ENCODE measurements around the gene PIP4P1. TPM values are rescaled to one million over a fixed set of nuclear protein-coding genes. Genes with fewer than 3 reads are reported as not detected.
"Not testable (repeated sequence)": the region's sequence is repeated elsewhere in the genome, so short reads cannot be mapped to it uniquely, and the experiment has no call there.

Gene PIP4P1
- total RNA-seq, 1 experiment from 2014 or later: 32.9 TPM

GRCh38 chr14:20455355-20456300 is 5.6 kb downstream of the PIP4P1 start:
- TF ChIP-seq CTCF (conservative IDR thresholded peaks at IDR 0.05; ENCODE audit: low read depth, low read length): no peak
- Histone ChIP-seq H3K36me3 (ENCODE audit: low read depth, low read length) (peaks cover 39% of the 10 kb centered on the region), H3F3A (ENCODE audit: low read length, unreplicated experiment) (no peaks in the 10 kb centered on the region), H2AFZ (ENCODE audit: low read length) (peak overlapping the region; percentile 80), H3K4me3 (ENCODE audit: low read length) (peak overlapping the region; percentile 82), H4K20me1 (ENCODE audit: low read length) (0 out of 2 replicates have a peak, but pooled peaks cover 6% of the 10 kb centered on the region), H3K9me3 (ENCODE audit: low read length) (no peaks in the 10 kb centered on the region), H3K9me2 (replicated peaks; ENCODE audit: low read length) (no peaks in the 10 kb centered on the region), H3K9ac (ENCODE audit: low read length) (peak overlapping the region; percentile 87), H3K4me2 (ENCODE audit: low read length) (peak overlapping the region; percentile 96), H3K4me1 (ENCODE audit: insufficient read depth, low read length) (peaks cover 21% of the 10 kb centered on the region), H3K79me2 (ENCODE audit: low read length) (peaks cover 71% of the 10 kb centered on the region), H3K27ac (ENCODE audit: low read length) (peak overlapping the region; percentile 93), H3K27me3 (ENCODE audit: low read length) (no peaks in the 10 kb centered on the region)
- intact Hi-C loops (cut with micrococcal nuclease): loop anchor here (1.0 kb wide), 4 partner anchors 42 to 158 kb away; partner anchors contain the start of genes PARP2 and TEP1
- ChIA-PET CTCF (interaction anchor here (0.5 to 1.6 kb wide), 5 partner anchors 38 to 153 kb away, joined by 3 to 11 read pairs (median 4); partner anchors contain the start of genes PARP2 and TEP1), POLR2A (ENCODE audit: unreplicated experiment) (interaction anchor here (0.6 to 1.9 kb wide), 5 partner anchors 38 to 1070 kb away, joined by 3 to 18 read pairs (median 5); partner anchors contain the start of genes PARP2 and TEP1)
- ATAC-seq (peak; percentile 62), DNase-seq (peak; percentile 78)
- BruUV-seq (replicated peaks): TSS peak; percentile 84

DNA sequence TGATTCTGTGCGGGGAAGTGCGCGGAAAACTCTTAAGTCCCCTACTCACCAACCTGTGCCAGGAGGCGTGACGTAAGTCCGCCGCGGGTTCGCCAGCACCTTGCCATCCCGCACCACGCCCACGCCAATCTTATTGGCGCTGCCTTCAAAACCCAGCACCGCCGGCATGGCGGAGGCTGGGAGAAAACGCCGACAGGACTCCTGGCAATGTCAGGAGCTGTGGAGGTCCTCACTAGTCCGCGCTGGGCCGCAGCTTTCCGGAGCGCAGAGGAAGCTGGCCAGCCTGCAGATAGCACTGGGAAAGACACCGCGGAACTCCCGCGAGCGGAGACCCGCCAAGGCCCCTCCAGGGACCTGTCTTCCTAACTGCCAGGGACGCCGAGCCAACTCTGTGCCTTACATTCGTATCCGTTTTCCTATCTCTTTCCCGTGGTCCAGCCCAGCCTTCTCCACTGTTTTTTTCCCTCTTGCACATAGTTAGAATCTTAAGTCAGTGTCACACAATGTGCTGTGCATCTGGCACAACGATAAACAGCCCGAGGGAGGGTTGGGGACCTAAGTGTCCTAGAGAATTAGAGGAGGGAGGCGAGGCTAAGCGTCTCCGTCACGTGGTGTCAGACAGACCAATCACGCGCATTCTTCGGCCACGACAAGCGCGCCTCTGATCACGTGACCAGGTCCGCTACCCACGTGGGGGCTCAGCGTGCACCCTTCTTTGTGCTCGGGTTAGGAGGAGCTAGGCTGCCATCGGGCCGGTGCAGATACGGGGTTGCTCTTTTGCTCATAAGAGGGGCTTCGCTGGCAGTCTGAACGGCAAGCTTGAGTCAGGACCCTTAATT is 6.5 kb downstream of the PIP4P1 start, which contains the start of the genes APEX1 and OSGEP:
TSS of gene APEX1 (plus strand) at position 711 of the 839 bp plus-strand sequence. CDS start 420 bp downstream, outside the sequence.
TSS of gene OSGEP (minus strand) at position 297 of the 839 bp plus-strand sequence. CDS start at position 168, 129 bp downstream.
- no TSS peak for BruUV-seq (replicated peaks)
- H3F3A ChIP-seq (ENCODE audit: low read length, unreplicated experiment): no peaks in the 10 kb centered on the region
- peak within 1 kb of the TSS; percentile 87 for H3K9ac ChIP-seq (ENCODE audit: low read length)
- peaks cover 46% of the 10 kb centered on the region for H3K36me3 ChIP-seq (ENCODE audit: low read depth, low read length)
- H3K9me2 ChIP-seq (replicated peaks; ENCODE audit: low read length): no peaks in the 10 kb centered on the region
- H3K27me3 ChIP-seq (ENCODE audit: low read length): no peaks in the 10 kb centered on the region
- DNase-seq (peak; percentile 99), ATAC-seq (peak; percentile 86)
- 0 out of 2 replicates have a peak, but pooled peaks cover 6% of the 10 kb centered on the region for H4K20me1 ChIP-seq (ENCODE audit: low read length)
- H3K4me1 ChIP-seq (ENCODE audit: insufficient read depth, low read length): peaks cover 14% of the 10 kb centered on the region
- TF ChIP-seq CTCF (conservative IDR thresholded peaks at IDR 0.05; ENCODE audit: low read depth, low read length): no peak
- no peak for TF ChIP-seq EZH2phosphoT487 (IDR thresholded peaks at IDR 0.05; ENCODE audit: borderline replicate concordance, low read length)
- TF ChIP-seq EZH2 (IDR thresholded peaks at IDR 0.05; ENCODE audit: low read length, unreplicated experiment): no peak
- ChIA-PET CTCF (interaction anchor here (0.6 to 1.6 kb wide), 3 partner anchors 39 to 111 kb away, joined by 3 to 11 read pairs (median 3); partner anchors contain the start of genes PARP2 and TEP1), POLR2A (ENCODE audit: unreplicated experiment) (interaction anchor here (0.6 to 1.9 kb wide), 4 partner anchors 37 to 112 kb away, joined by 3 to 18 read pairs (median 4); partner anchors contain the start of genes PARP2 and TEP1)
- intact Hi-C loops (cut with micrococcal nuclease): loop anchor here (1.0 kb wide), 5 partner anchors 41 to 159 kb away; partner anchors contain the start of genes PARP2 and TEP1
- H3K27ac ChIP-seq (ENCODE audit: low read length): peak within 1 kb of the TSS; percentile 93
- H3K4me3 ChIP-seq (ENCODE audit: low read length): peak within 1 kb of the TSS; percentile 82
- peaks cover 62% of the 10 kb centered on the region for H3K79me2 ChIP-seq (ENCODE audit: low read length)
- H2AFZ ChIP-seq (ENCODE audit: low read length): peak within 1 kb of the TSS; percentile 80
- peak within 1 kb of the TSS; percentile 96 for H3K4me2 ChIP-seq (ENCODE audit: low read length)
- H3K9me3 ChIP-seq (ENCODE audit: low read length): no peaks in the 10 kb centered on the region

GRCh38 chr14:20452831-20453230 is 8.4 kb downstream of the PIP4P1 start:
- H2AFZ ChIP-seq (ENCODE audit: low read length); POLR2A ChIA-PET (ENCODE audit: unreplicated experiment); H3K9me3 ChIP-seq (ENCODE audit: low read length); H3K4me3 ChIP-seq (ENCODE audit: low read length); H3K4me2 ChIP-seq (ENCODE audit: low read length); intact Hi-C loops (cut with micrococcal nuclease); H3K9me2 ChIP-seq (replicated peaks; ENCODE audit: low read length); H3K9ac ChIP-seq (ENCODE audit: low read length); ATAC-seq; H3K27me3 ChIP-seq (ENCODE audit: low read length); H3K27ac ChIP-seq (ENCODE audit: low read length); H3F3A ChIP-seq (ENCODE audit: low read length, unreplicated experiment); H4K20me1 ChIP-seq (ENCODE audit: low read length); CTCF ChIA-PET; DNase-seq: not testable (repeated sequence)
- Histone ChIP-seq H3K36me3 (ENCODE audit: low read depth, low read length) (peaks cover 53% of the 10 kb centered on the region), H3K4me1 (ENCODE audit: insufficient read depth, low read length) (peaks cover 12% of the 10 kb centered on the region), H3K79me2 (ENCODE audit: low read length) (peaks cover 50% of the 10 kb centered on the region)
- BruUV-seq (replicated peaks): TSS peak; percentile 3
